HG02759 (cell line): ENCODE measurements around the gene TMEM161B.
"Not testable (repeated sequence)": the region's sequence is repeated elsewhere in the genome, so short reads cannot be mapped to it uniquely, and the experiment has no call there.

ENCODE experiments used
- ATAC-seq: cut with Tn5 transposase; IDR thresholded peaks from one replicate; pipeline ENCODE4 v1.9.1; 2021; ENCODE audit warnings: mild to moderate bottlenecking, moderate library complexity; ENCODE audit not compliant: unreplicated experiment

TMEM161B gene

GRCh38 chr5:88268385-88269184 is at the start of gene TMEM161B:
Gene TMEM161B (minus strand): TSS chr5:88268845. CDS start chr5:88268723, 122 bp downstream.
- ATAC-seq, result peak; percentile 99

- no peak for ATAC-seq
These were observed 35.7 kb upstream of the TMEM161B start for GRCh38 chr5:88304356-88304755.

- ATAC-seq, result no peak
These were observed 29.8 kb upstream of the TMEM161B start for GRCh38 chr5:88298425-88298824.

- ATAC-seq, result no peak
These were observed 22.2 kb upstream of the TMEM161B start for GRCh38 chr5:88290801-88291200.

GRCh38 chr5:88288528-88289197 is 20.0 kb upstream of the TMEM161B start:
- no peak for ATAC-seq

- ATAC-seq, result no peak
These were observed 19.3 kb upstream of the TMEM161B start for GRCh38 chr5:88287846-88288527.

- ATAC-seq, result no peak
These were observed 18.7 kb upstream of the TMEM161B start for GRCh38 chr5:88287302-88287701.

GRCh38 chr5:88283690-88284089 is 15.0 kb upstream of the TMEM161B start:
- no peak for ATAC-seq

GRCh38 chr5:88281322-88281721 is 12.7 kb upstream of the TMEM161B start:
- no peak for ATAC-seq

- no peak for ATAC-seq
These were observed 10.9 kb upstream of the TMEM161B start for GRCh38 chr5:88279584-88279983.

- no peak for ATAC-seq
These were observed 7.7 kb upstream of the TMEM161B start for GRCh38 chr5:88276378-88276777.

- no peak for ATAC-seq
These were observed 6.9 kb upstream of the TMEM161B start for GRCh38 chr5:88275581-88275980.

GRCh38 chr5:88269222-88269771 is 652 bp upstream of the TMEM161B start:
- peak; percentile 7 for ATAC-seq

- ATAC-seq, result not testable (repeated sequence)
These were observed 4.1 kb downstream of the TMEM161B start for GRCh38 chr5:88264565-88264964.

- ATAC-seq, result no peak
These were observed 5.3 kb downstream of the TMEM161B start for GRCh38 chr5:88263349-88263748.

- no peak for ATAC-seq
These were observed 6.5 kb downstream of the TMEM161B start for GRCh38 chr5:88262116-88262515.

GRCh38 chr5:88258636-88259035 is 10.0 kb downstream of the TMEM161B start:
- ATAC-seq, result no peak

- no peak for ATAC-seq
These were observed 11.8 kb downstream of the TMEM161B start for GRCh38 chr5:88256872-88257271.

- ATAC-seq, result no peak
These were observed 12.6 kb downstream of the TMEM161B start for GRCh38 chr5:88256037-88256436.

GRCh38 chr5:88254320-88254719 is 14.3 kb downstream of the TMEM161B start:
- no peak for ATAC-seq

GRCh38 chr5:88251048-88251711 is 17.5 kb downstream of the TMEM161B start:
- peak; percentile 64 for ATAC-seq
